ENCODE results near the gene ADGRG4.

Gene ADGRG4

DNA sequence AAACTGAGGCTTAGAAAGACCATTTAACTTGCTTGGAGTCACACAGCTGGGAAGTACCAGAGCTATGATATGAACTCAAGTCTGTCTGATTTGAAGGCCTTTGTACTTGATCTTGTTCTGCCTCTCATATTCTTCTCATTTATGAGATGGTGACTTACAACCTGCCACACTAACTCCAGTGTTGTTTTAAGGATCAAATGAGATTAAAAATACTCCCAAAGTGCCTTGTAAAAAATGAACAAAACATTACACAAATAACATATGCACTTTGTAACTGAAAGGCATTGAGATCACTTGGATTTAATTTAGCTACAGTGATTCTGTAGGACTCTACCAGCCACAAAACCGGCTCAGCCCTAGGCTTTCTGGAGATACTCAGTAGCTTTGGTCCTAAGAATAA, 33.9 kb upstream of the ADGRG4 start (continued):
- TF ChIP-seq MEIS1 (CRISPR knock-in tag; IDR thresholded peaks at IDR 0.05; ENCODE audit: borderline replicate concordance), result no peak
- TF ChIP-seq OSR2 (tag by site-specific recombination; IDR thresholded peaks at IDR 0.05), result peak; percentile 81
- no peak for TF ChIP-seq SETDB1 (IDR thresholded peaks at IDR 0.05; ENCODE audit: insufficient read length, low read length)
- 0 out of 2 replicates have a peak, but pooled peaks have one; percentile 30 for TF ChIP-seq ZBTB6 (tag by site-specific recombination; IDR thresholded peaks at IDR 0.05)
- no peak for TF ChIP-seq ZNF391 (tag by site-specific recombination; IDR thresholded peaks at IDR 0.05; ENCODE audit: borderline replicate concordance, low read depth)
- TF ChIP-seq ZNF837 (tag by site-specific recombination; IDR thresholded peaks at IDR 0.05), result no peak
- no peak for TF ChIP-seq PRDM10 (tag by site-specific recombination; IDR thresholded peaks at IDR 0.05)
- peak; percentile 82 for TF ChIP-seq ZNF843 (tag by site-specific recombination; IDR thresholded peaks at IDR 0.05)
- no peak for TF ChIP-seq ZNF513 (tag by site-specific recombination; IDR thresholded peaks at IDR 0.05)
- peak; percentile 79 for TF ChIP-seq KLF10 (tag by site-specific recombination; IDR thresholded peaks at IDR 0.05)
- TF ChIP-seq ZNF10 (tag by site-specific recombination; IDR thresholded peaks at IDR 0.05), result no peak
- 0 out of 2 replicates have a peak, but pooled peaks have one; percentile 34 for TF ChIP-seq GFI1B (tag by site-specific recombination; IDR thresholded peaks at IDR 0.05)
- peak; percentile 38; the same call in 1 of the 2 replicates for TF ChIP-seq ZBTB1 (tag by site-specific recombination; IDR thresholded peaks at IDR 0.05)
- no peak for TF ChIP-seq ZBTB48 (tag by site-specific recombination; IDR thresholded peaks at IDR 0.05)
- peak; percentile 48; the same call in 1 of the 2 replicates for TF ChIP-seq ZXDB (tag by site-specific recombination; IDR thresholded peaks at IDR 0.05)
- TF ChIP-seq ZNF76 (tag by site-specific recombination; IDR thresholded peaks at IDR 0.05; ENCODE audit: borderline replicate concordance, low read depth), result no peak
- TF ChIP-seq ZFP3 (tag by site-specific recombination; IDR thresholded peaks at IDR 0.05; ENCODE audit: low read depth), result no peak
- peak; percentile 77 for TF ChIP-seq ZNF629 (tag by site-specific recombination; IDR thresholded peaks at IDR 0.05)
- no peak; the same call in 1 of the 2 replicates for TF ChIP-seq ZNF654 (tag by site-specific recombination; IDR thresholded peaks at IDR 0.05; ENCODE audit: low read depth)
- TF ChIP-seq ZBTB17 (tag by site-specific recombination; IDR thresholded peaks at IDR 0.05), result peak; percentile 54
- TF ChIP-seq ZNF366 (tag by site-specific recombination; conservative IDR thresholded peaks at IDR 0.05), result no peak
- TF ChIP-seq YY1 (tag by site-specific recombination; IDR thresholded peaks at IDR 0.05), result no peak
- TF ChIP-seq ZNF341 (tag by site-specific recombination; IDR thresholded peaks at IDR 0.05; ENCODE audit: low read depth), result no peak
- TF ChIP-seq ZBTB7A (tag by site-specific recombination; IDR thresholded peaks at IDR 0.05; ENCODE audit: low read depth), result no peak

All from HEK293 (cell line).